Measurements from ENCODE around the gene TEAD1. TPM values are rescaled to one million over a fixed set of nuclear protein-coding genes. Genes with fewer than 3 reads are reported as not detected.

TEAD1 gene
- polyA plus RNA-seq, 1 donor from 2014 or later = 12.2 TPM

DNA sequence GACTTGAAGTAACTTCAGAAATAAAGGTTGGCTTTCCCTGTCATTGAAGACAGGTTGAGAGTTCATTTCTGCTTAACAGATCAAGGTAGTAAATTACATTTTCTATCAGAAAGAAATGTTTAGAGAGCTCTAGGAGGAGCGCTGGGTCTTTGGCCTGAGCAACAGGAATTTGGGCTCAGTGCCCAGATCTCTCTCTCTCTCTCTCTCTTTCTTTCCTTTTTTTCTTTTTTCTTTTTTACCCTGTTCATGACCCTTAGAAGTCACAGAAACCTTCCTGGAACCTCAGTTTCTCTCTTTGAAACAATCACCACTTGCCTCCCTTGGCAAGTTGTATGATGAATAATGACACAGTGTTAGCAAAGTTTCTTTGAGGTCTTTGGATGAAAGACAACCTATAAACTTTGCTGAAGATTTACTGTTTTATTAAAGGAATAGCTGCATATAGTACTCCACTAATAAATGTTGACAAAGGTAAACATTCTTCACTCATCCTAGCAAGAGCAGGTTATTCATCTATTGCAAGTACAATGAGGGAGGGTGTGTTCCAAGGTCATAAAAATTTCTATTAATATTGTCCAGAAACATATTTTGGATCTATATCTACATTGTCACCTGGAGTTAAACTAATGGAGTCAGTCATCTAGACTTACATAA lies 299.4 kb downstream of the TEAD1 start:
- Histone ChIP-seq H4K20me1 (ENCODE audit: insufficient read depth) (no peaks in the 10 kb centered on the region), H3K36me3 (ENCODE audit: insufficient read depth, low read length) (no peaks in the 10 kb centered on the region), H3K27me3 (ENCODE audit: insufficient read depth, low read depth, low read length) (no peaks in the 10 kb centered on the region), H3F3A (ENCODE audit: insufficient read depth, low read length, poor library complexity, severe bottlenecking) (no peaks in the 10 kb centered on the region), H3K9me2 (ENCODE audit: insufficient read depth, low read length) (no peaks in the 10 kb centered on the region), H3K9me3 (ENCODE audit: low read length) (no peaks in the 10 kb centered on the region), H3K27ac (ENCODE audit: low read length) (no peak overlapping the region), H3K79me2 (replicated peaks; ENCODE audit: insufficient read depth, low read length) (no peaks in the 10 kb centered on the region), H3K4me2 (ENCODE audit: low read length) (no peak overlapping the region), H3K4me3 (ENCODE audit: low read length) (no peak overlapping the region), H2AFZ (ENCODE audit: low read depth, low read length) (no peak overlapping the region), H3K9ac (ENCODE audit: low read length) (no peak overlapping the region)
- no peak for TF ChIP-seq POLR2AphosphoS5 (IDR thresholded peaks at IDR 0.05)
- TF ChIP-seq, protein P1, sequence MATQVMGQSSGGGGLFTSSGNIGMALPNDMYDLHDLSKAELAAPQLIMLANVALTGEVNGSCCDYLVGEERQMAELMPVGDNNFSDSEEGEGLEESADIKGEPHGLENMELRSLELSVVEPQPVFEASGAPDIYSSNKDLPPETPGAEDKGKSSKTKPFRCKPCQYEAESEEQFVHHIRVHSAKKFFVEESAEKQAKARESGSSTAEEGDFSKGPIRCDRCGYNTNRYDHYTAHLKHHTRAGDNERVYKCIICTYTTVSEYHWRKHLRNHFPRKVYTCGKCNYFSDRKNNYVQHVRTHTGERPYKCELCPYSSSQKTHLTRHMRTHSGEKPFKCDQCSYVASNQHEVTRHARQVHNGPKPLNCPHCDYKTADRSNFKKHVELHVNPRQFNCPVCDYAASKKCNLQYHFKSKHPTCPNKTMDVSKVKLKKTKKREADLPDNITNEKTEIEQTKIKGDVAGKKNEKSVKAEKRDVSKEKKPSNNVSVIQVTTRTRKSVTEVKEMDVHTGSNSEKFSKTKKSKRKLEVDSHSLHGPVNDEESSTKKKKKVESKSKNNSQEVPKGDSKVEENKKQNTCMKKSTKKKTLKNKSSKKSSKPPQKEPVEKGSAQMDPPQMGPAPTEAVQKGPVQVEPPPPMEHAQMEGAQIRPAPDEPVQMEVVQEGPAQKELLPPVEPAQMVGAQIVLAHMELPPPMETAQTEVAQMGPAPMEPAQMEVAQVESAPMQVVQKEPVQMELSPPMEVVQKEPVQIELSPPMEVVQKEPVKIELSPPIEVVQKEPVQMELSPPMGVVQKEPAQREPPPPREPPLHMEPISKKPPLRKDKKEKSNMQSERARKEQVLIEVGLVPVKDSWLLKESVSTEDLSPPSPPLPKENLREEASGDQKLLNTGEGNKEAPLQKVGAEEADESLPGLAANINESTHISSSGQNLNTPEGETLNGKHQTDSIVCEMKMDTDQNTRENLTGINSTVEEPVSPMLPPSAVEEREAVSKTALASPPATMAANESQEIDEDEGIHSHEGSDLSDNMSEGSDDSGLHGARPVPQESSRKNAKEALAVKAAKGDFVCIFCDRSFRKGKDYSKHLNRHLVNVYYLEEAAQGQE (IDR thresholded peaks at IDR 0.05; ENCODE audit: borderline replicate concordance) = no peak
- no peak for TF ChIP-seq RAD21 (conservative IDR thresholded peaks at IDR 0.05)
- TF ChIP-seq EP300 (conservative IDR thresholded peaks at IDR 0.05; ENCODE audit: poor library complexity, severe bottlenecking) = no peak
- TF ChIP-seq EZH2 (IDR thresholded peaks at IDR 0.05; ENCODE audit: borderline replicate concordance, insufficient read depth, low read length, poor library complexity, severe bottlenecking) = no peak
- TF ChIP-seq SMC3 (conservative IDR thresholded peaks at IDR 0.05; ENCODE audit: poor library complexity) = no peak
- no peak for TF ChIP-seq MXI1 (conservative IDR thresholded peaks at IDR 0.05; ENCODE audit: poor library complexity, severe bottlenecking)
- no peak for TF ChIP-seq TAF1 (IDR thresholded peaks at IDR 0.05; ENCODE audit: low read depth)
- TF ChIP-seq, protein P2, sequence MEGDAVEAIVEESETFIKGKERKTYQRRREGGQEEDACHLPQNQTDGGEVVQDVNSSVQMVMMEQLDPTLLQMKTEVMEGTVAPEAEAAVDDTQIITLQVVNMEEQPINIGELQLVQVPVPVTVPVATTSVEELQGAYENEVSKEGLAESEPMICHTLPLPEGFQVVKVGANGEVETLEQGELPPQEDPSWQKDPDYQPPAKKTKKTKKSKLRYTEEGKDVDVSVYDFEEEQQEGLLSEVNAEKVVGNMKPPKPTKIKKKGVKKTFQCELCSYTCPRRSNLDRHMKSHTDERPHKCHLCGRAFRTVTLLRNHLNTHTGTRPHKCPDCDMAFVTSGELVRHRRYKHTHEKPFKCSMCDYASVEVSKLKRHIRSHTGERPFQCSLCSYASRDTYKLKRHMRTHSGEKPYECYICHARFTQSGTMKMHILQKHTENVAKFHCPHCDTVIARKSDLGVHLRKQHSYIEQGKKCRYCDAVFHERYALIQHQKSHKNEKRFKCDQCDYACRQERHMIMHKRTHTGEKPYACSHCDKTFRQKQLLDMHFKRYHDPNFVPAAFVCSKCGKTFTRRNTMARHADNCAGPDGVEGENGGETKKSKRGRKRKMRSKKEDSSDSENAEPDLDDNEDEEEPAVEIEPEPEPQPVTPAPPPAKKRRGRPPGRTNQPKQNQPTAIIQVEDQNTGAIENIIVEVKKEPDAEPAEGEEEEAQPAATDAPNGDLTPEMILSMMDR (IDR thresholded peaks at IDR 0.05; ENCODE audit: poor library complexity, severe bottlenecking) = no peak

DNA sequence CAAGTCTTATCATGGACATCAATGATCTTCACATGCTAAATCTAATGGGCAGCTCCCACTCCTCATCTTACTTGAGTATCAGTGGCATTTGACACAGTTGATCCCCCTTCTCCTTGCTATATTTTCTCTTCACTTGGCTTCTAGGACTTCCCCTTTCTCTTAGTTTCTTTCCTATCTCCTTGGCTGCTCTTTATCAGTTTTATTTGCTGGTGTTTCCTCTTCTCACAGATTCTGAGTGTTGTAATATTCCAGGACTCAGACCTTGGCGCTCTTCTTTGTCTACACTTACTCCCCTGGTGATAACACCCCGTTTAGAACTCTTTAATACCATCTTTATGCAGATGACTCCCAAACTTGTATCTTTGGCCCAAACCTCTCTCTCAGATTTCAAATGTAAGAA lies 301.0 kb downstream of the TEAD1 start:
- no peak overlapping the region for H2AFZ ChIP-seq (ENCODE audit: low read depth, low read length)
- TF ChIP-seq POLR2AphosphoS5 (IDR thresholded peaks at IDR 0.05) (no peak), SMC3 (conservative IDR thresholded peaks at IDR 0.05; ENCODE audit: poor library complexity) (no peak), RAD21 (conservative IDR thresholded peaks at IDR 0.05) (no peak), EZH2 (IDR thresholded peaks at IDR 0.05; ENCODE audit: borderline replicate concordance, insufficient read depth, low read length, poor library complexity, severe bottlenecking) (no peak), EP300 (conservative IDR thresholded peaks at IDR 0.05; ENCODE audit: poor library complexity, severe bottlenecking) (no peak), MXI1 (conservative IDR thresholded peaks at IDR 0.05; ENCODE audit: poor library complexity, severe bottlenecking) (no peak), TAF1 (IDR thresholded peaks at IDR 0.05; ENCODE audit: low read depth) (no peak)
- TF ChIP-seq, protein P2 (IDR thresholded peaks at IDR 0.05; ENCODE audit: poor library complexity, severe bottlenecking) = no peak
- TF ChIP-seq, protein P1 (IDR thresholded peaks at IDR 0.05; ENCODE audit: borderline replicate concordance) = no peak
- no peaks in the 10 kb centered on the region for H3K9me3 ChIP-seq (ENCODE audit: low read length)
- H3K27ac ChIP-seq (ENCODE audit: low read length) = no peak overlapping the region
- H3K27me3 ChIP-seq (ENCODE audit: insufficient read depth, low read depth, low read length) = no peaks in the 10 kb centered on the region
- H3K4me2 ChIP-seq (ENCODE audit: low read length) = no peak overlapping the region
- no peaks in the 10 kb centered on the region for H3F3A ChIP-seq (ENCODE audit: insufficient read depth, low read length, poor library complexity, severe bottlenecking)
- no peaks in the 10 kb centered on the region for H3K36me3 ChIP-seq (ENCODE audit: insufficient read depth, low read length)
- H3K4me3 ChIP-seq (ENCODE audit: low read length) = no peak overlapping the region
- H4K20me1 ChIP-seq (ENCODE audit: insufficient read depth) = no peaks in the 10 kb centered on the region
- no peaks in the 10 kb centered on the region for H3K79me2 ChIP-seq (replicated peaks; ENCODE audit: insufficient read depth, low read length)
- H3K9ac ChIP-seq (ENCODE audit: low read length) = no peak overlapping the region
- H3K9me2 ChIP-seq (ENCODE audit: insufficient read depth, low read length) = no peaks in the 10 kb centered on the region

Data from neural cell (in vitro differentiated cells).